Transverse colon (tissue), 4 donors: ENCODE data around the gene XYLT1. TPM values are rescaled to one million over a fixed set of nuclear protein-coding genes. Genes with fewer than 3 reads are reported as not detected.

ENCODE experiments used
- DNase-seq: peaks from one replicate; pipeline ENCODE4 v3.0.0-alpha.2; 2019
- H3K27ac ChIP-seq, 4 donors: fragments of 200-600 bp; sonication (generic); 2 replicates each; pipeline ENCODE4 v1.5.1; 2016 to 2018; ENCODE audit warnings: inconsistent platforms in 4 of 4
- H3K27me3 ChIP-seq: fragments of 200-600 bp; sonication (generic); 2 replicates; pipeline ENCODE4 v1.5.1; 2017; ENCODE audit warnings: inconsistent platforms
- H3K36me3 ChIP-seq, 4 donors: fragments of 200-600 bp; sonication (generic); 2 replicates each; pipeline ENCODE4 v1.5.1; 2017 to 2019; ENCODE audit warnings: inconsistent platforms in 4 of 4
- H3K4me1 ChIP-seq, 4 donors: fragments of 200-600 bp; sonication (generic); 2 replicates each; pipeline ENCODE4 v1.5.1; 2017 to 2020; ENCODE audit warnings: inconsistent platforms in 4 of 4
- H3K4me3 ChIP-seq, 4 donors: fragments of 200-600 bp; sonication (generic); 1 replicate in 1 of 4; 2 replicates in 3 of 4; pipeline versions ENCODE4 v1.5.1 to v1.6.1; 2017 to 2019; ENCODE audit warnings: inconsistent platforms in 4 of 4
- H3K9me3 ChIP-seq, 2 donors: fragments of 200-600 bp; sonication (generic); 2 replicates each; pipeline ENCODE4 v1.5.1; 2017 to 2019; ENCODE audit warnings: inconsistent platforms in 2 of 2
- CTCF ChIP-seq, 5 experiments: fragments of 200-600 bp in 3 of 5; fragments of 450-650 bp in 2 of 5; sonication (generic) in 3 of 5; IDR thresholded peaks; 1 replicate in 2 of 5; 2 replicates in 3 of 5; pipeline ENCODE4 v1.5.1; 2016 to 2017; ENCODE audit warnings: antibody characterized with exemption in 5 of 5, inconsistent platforms in 3 of 5, mild to moderate bottlenecking in 2 of 5, moderate library complexity in 1 of 5
- EP300 ChIP-seq: sonication (generic); formaldehyde crosslinking; IDR thresholded peaks from one replicate; pipeline ENCODE4 v1.6.1; 2017; ENCODE audit warnings: antibody characterized with exemption, low read depth
- POLR2A ChIP-seq: fragments of 450-650 bp; IDR thresholded peaks from one replicate; pipeline ENCODE4 v1.6.1; 2016; ENCODE audit warnings: antibody characterized with exemption, mild to moderate bottlenecking, moderate library complexity
- POLR2AphosphoS5 ChIP-seq, 3 donors: sonication (generic); formaldehyde crosslinking; IDR thresholded peaks; one replicate each; pipeline ENCODE4 v1.6.1; 2016; ENCODE audit warnings: antibody characterized with exemption in 3 of 3
- WGBS, 2 donors: methylation state at CpG; one replicate each; pipeline ENCODE4 v1.1.5; 2018; ENCODE audit warnings: low coverage in 1 of 2; 5-methylcytosine and 5-hydroxymethylcytosine counted together
- in situ Hi-C, 4 donors: fragments of 200-750 bp; cut with MboI; loops; one replicate each; pipeline versions ENCODE4 v1.15.0 to v1.15.1; 2017; ENCODE audit warnings: low sequenced_read_pairs in 3 of 4, low pct_ligation_motif_present in 1 of 4, low pct_unique_long_range_greater_than_20kb in 1 of 4
- intact Hi-C: fragments of 100-400 bp; cut with DNase I; formaldehyde crosslinking; loops from one replicate; pipeline ENCODE4 v1.15.1; 2023; ENCODE audit warnings: low total_unique reads
- total RNA-seq, 4 donors: library from RNA; depleted of rRNA; stranded (reverse); fragments of >200 nt; gene quantifications; one replicate each; pipeline ENCODE4 v1.1.0, GENCODE V29; 2016

XYLT1 gene
- total RNA-seq, 4 donors from 2014 or later: 22.3 to 44.6 (median 39.4) TPM

GRCh38 chr16:17213025-17213424 lies 257.7 kb downstream of the XYLT1 start:
- Histone ChIP-seq H3K9me3 (peaks cover 0 to 3% of the 10 kb centered on the region in 2 donors), H3K27me3 (no peaks in the 10 kb centered on the region), H3K4me1 (no peaks in the 10 kb centered on the region), H3K36me3 (no peaks in the 10 kb centered on the region), H3K27ac (no peak overlapping the region), H3K4me3 (no peak overlapping the region)
- intact Hi-C loops (no loop called here), in situ Hi-C loops (loop anchor here in 1 of 4 donors (25.0 kb wide), 1 partner anchor 249 kb away; the partner anchor contains the start of gene XYLT1)
- TF ChIP-seq POLR2A: no peak
- WGBS, 2 donors: 92 to 100% methylated on average over 2 of the region's 2 CpGs
- no peak for DNase-seq

DNA sequence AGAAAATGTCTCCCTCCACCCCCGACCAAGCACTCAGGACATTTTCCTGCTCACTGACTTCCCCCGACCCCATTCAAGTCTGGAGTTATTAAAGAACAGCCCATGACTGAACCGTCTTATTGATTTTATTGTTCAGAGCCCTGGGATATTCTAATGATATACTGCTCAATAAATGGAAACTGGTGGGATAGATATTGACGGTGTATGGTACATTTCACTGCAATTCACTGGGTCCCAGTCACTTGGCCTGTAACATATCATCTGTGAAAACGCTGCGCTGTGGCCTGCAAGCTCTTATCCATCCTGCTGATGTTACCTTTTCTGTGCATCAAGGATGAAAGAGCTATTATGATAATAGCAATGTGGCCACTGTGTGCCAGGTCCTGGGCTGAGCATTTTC lies 258.2 kb downstream of the XYLT1 start:
- TF ChIP-seq POLR2A (no peak), POLR2AphosphoS5 (IDR thresholded peaks at IDR 0.05) (no peak), CTCF (IDR thresholded peaks at IDR 0.05) (no peak), EP300 (no peak)
- DNase-seq: no peak
- Histone ChIP-seq H3K4me1 (no peaks in the 10 kb centered on the region), H3K36me3 (no peaks in the 10 kb centered on the region), H3K4me3 (no peak overlapping the region), H3K9me3 (peaks cover 0 to 3% of the 10 kb centered on the region in 2 donors), H3K27ac (no peak overlapping the region), H3K27me3 (no peaks in the 10 kb centered on the region)
- intact Hi-C loops: no loop called here
- in situ Hi-C loops: loop anchor here in 1 of 4 donors (25.0 kb wide), 1 partner anchor 250 kb away; the partner anchor contains the start of gene XYLT1
- 76 to 100% methylated on average over 1 to 6 of the region's 6 CpGs for WGBS, 2 donors

DNA sequence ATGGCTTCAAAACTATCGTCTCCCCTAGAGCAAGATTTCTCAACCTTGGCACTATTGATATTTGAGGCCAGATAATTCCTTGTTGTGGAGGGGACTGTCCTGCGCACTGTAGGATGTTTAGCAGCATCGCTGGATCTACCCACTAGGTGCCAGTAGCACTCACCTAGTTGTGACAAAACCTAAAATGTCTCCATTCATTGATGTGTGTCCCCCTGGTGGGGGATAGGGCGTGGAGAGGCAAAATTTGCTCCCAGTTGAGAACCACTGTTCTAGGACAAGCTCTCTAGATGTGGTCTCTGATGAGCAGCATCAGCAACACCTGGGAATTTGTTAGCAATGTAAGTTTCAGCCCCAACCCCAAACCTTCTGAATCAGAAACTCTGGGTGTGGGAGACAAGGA lies 259.0 kb downstream of the XYLT1 start:
- Histone ChIP-seq H3K27ac (no peak overlapping the region), H3K4me3 (no peak overlapping the region), H3K27me3 (no peaks in the 10 kb centered on the region), H3K36me3 (no peaks in the 10 kb centered on the region), H3K4me1 (no peaks in the 10 kb centered on the region), H3K9me3 (peaks cover 0 to 3% of the 10 kb centered on the region in 2 donors)
- no peak for TF ChIP-seq POLR2AphosphoS5 (IDR thresholded peaks at IDR 0.05)
- TF ChIP-seq CTCF (IDR thresholded peaks at IDR 0.05): peak in 2 of 5 experiments; percentile 14 to 16
- no peak for TF ChIP-seq EP300
- no peak for TF ChIP-seq POLR2A
- in situ Hi-C loops: loop anchor here in 1 of 4 donors (25.0 kb wide), 1 partner anchor 251 kb away; the partner anchor contains the start of gene XYLT1
- WGBS, 2 donors: 86 to 100% methylated on average over 2 to 4 of the region's 4 CpGs
- no peak for DNase-seq
- intact Hi-C loops: no loop called here

DNA sequence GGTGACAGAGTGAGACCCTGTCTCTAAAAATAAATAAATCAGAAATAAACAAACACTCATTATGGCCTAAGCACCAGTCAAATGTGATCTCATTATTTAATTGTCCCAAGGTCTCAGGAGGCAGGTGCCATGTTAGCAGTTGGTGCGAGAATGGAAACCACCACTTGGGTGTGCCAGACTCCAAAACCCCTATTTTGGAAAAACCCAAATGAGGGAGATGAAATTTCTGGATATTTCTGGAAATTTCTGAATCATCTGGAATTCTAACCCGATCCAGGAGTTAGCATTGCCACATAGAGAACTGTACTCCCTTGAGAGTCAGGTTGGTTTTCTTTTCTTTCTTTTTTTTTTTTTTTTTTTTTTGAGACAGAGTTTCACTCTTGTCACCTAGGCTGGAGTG lies 264.0 kb downstream of the XYLT1 start:
- H3K27me3 ChIP-seq: no peaks in the 10 kb centered on the region
- no peaks in the 10 kb centered on the region for H3K9me3 ChIP-seq

More for the DNA sequence above, 264.0 kb downstream of the XYLT1 start:
- intact Hi-C loops: no loop called here
- Histone ChIP-seq H3K36me3 (no peaks in the 10 kb centered on the region), H3K27ac (no peak overlapping the region), H3K4me3 (no peak overlapping the region), H3K4me1 (peaks cover 0 to 6% (median 0%) of the 10 kb centered on the region in 4 donors)
- in situ Hi-C loops: loop anchor here in 1 of 4 donors (25.0 kb wide), 1 partner anchor 256 kb away; the partner anchor contains the start of gene XYLT1
- 93 to 100% methylated on average over 1 to 2 of the region's 2 CpGs for WGBS, 2 donors
- no peak for TF ChIP-seq CTCF (IDR thresholded peaks at IDR 0.05)
- no peak for TF ChIP-seq EP300
- no peak for TF ChIP-seq POLR2AphosphoS5 (IDR thresholded peaks at IDR 0.05)
- TF ChIP-seq POLR2A: no peak
- DNase-seq: no peak
